ENCODE measurements around the gene KRTAP24-1. TPM values are rescaled to one million over a fixed set of nuclear protein-coding genes. Genes with fewer than 3 reads are reported as not detected.

KRTAP24-1 gene
- total RNA-seq, 1 donor from 2014 or later = not detected

DNA sequence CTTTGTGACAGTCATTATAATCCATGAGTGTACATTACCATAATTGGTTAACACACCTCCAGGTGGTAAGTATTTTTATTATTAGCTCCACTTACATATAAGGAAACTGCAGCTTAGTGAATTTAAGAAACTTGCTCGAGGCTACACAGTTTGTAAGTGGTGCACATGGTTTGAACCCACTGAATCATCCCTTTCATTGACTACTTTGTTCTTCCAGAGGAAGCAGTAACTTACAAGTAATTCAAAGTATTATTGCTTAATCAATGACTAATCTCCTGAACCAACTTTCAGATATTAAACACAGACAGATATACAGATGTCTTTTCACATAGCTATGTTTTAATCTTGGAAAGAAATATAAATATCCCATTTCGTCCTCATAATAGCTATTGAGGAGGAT, 48.1 kb downstream of the KRTAP24-1 start:
- DNase-seq (ENCODE audit: low spot score) = no peak

GRCh38 chr21:30234050-30234449, 48.7 kb downstream of the KRTAP24-1 start:
- DNase-seq (ENCODE audit: low spot score) = no peak

DNA sequence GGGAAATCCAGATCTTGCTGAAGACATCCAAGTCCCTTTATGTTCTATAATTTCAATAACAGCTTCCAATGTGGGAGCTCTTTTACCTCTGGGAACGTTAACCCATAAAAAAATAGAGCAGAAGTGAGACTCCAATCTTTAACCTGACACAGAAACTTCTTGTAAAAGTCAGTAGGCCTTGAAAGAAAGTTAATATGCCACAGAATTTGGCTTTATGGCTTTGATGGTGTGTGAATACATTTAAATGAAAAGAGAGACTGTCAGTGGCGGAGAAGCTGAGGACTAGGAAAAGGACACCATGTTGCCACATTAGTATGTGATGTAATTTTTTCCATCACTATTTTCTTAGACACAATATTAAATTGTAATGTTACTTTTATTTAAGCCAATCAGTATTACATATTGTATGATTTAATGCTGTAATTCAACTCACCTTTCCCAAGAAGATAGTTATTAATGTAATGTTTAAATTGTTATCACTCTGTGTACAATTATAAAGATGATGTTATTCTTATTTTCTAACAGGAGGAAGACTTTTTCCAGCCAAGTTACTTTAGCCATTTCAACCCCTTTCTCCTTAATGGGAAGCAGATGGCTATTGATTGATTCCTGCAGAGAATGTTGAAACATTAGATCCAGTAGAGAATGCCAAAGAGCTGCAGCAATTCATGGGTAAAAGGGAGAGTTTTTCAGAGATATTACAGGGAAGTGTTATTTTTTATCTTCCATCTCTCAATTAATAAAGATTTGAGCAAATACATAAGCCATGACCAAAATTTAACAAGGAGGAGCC, 49.3 kb downstream of the KRTAP24-1 start:
- no peak for DNase-seq (ENCODE audit: low spot score)

- no peak for DNase-seq (ENCODE audit: low spot score)
These were observed 50.7 kb downstream of the KRTAP24-1 start for GRCh38 chr21:30232011-30232410.

Other genes starting within 250 kb of the KRTAP24-1 start
- not detected for gene CLDN17, start 116.1 kb downstream of the KRTAP24-1 start, total RNA-seq
- gene CLDN8, start 66.9 kb downstream of the KRTAP24-1 start, total RNA-seq = not detected
- gene KRTAP25-1, start 6.6 kb upstream of the KRTAP24-1 start, total RNA-seq = not detected
- not detected for gene KRTAP26-1, start 37.4 kb upstream of the KRTAP24-1 start, total RNA-seq
- not detected for gene KRTAP27-1, start 54.7 kb upstream of the KRTAP24-1 start, total RNA-seq
- not detected for gene KRTAP23-1, start 65.7 kb upstream of the KRTAP24-1 start, total RNA-seq
- gene KRTAP13-2, start 89.3 kb upstream of the KRTAP24-1 start, total RNA-seq = not detected
- gene KRTAP13-1, start 113.1 kb upstream of the KRTAP24-1 start, total RNA-seq = not detected
- gene KRTAP13-3, start 143.0 kb upstream of the KRTAP24-1 start, total RNA-seq = not detected
- not detected for gene KRTAP13-4, start 147.3 kb upstream of the KRTAP24-1 start, total RNA-seq
- gene KRTAP15-1, start 157.3 kb upstream of the KRTAP24-1 start, total RNA-seq = not detected
- not detected for gene KRTAP19-1, start 197.4 kb upstream of the KRTAP24-1 start, total RNA-seq
- gene KRTAP19-2, start 204.5 kb upstream of the KRTAP24-1 start, total RNA-seq = not detected
- not detected for gene KRTAP19-3, start 209.1 kb upstream of the KRTAP24-1 start, total RNA-seq
- not detected for gene KRTAP19-4, start 214.2 kb upstream of the KRTAP24-1 start, total RNA-seq
- not detected for gene KRTAP19-5, start 219.2 kb upstream of the KRTAP24-1 start, total RNA-seq

Data from mesenteric fat pad (tissue), 1 donor.